HepG2 (cell line): ENCODE measurements around the gene CC2D1A. TPM values are rescaled to one million over a fixed set of nuclear protein-coding genes. Genes with fewer than 3 reads are reported as not detected.

Experiments
- ATAC-seq: fragments of 200-7000 bp; cut with Tn5 transposase; 3 replicates; pipeline ENCODE4 v1.9.1; 2020; ENCODE audit warnings: mild to moderate bottlenecking, moderate library complexity
- BruUV-seq: library from RNA; stranded (reverse); fragments of 400-500 nt; replicated peaks from 2 replicates; lab custom pipeline; 2021; lab: Mats Ljungman, UMichigan
- CTCF ChIA-PET: fragments of 300-600 bp; formaldehyde crosslinking; extraction: SDS; loops from one replicate; lab custom pipeline; 2021; ENCODE audit warnings: low total read pairs, inconsistent platforms, low intra/inter-chr PET ratio; lab: Yijun Ruan, JAX
- POLR2A ChIA-PET: fragments of 350-600 bp; sonication (Branson Sonifier 250); formaldehyde crosslinking; loops from one replicate; lab custom pipeline; 2020; ENCODE audit warnings: antibody characterized with exemption, inconsistent platforms; lab: Yijun Ruan, JAX
- DNase-seq: peaks from one replicate; pipeline ENCODE4 v3.0.0-alpha.2; 2015; ENCODE audit warnings: low spot score
- FAIRE-seq: peaks from 3 replicates; lab custom pipeline; 2011; peaks lifted over from hg19 to GRCh38; lab: Jason Lieb, UNC
- H2AFZ ChIP-seq: one replicate; pipeline ENCODE4 v1.6.1; 2011; ENCODE audit warnings: low read length, inconsistent platforms
- H3K27ac ChIP-seq: fragments of 300-600 bp; 3 replicates; pipeline ENCODE4 v1.8.0; 2011; ENCODE audit warnings: mixed run types, mild to moderate bottlenecking, mixed read lengths, low read length, inconsistent platforms; ENCODE audit not compliant: insufficient read depth; ENCODE audit errors: extremely low read length
- H3K27me3 ChIP-seq, 2 experiments: fragments of 200-600 bp in 1 of 2; 2 replicates in 1 of 2; 3 replicates in 1 of 2; pipeline versions ENCODE4 v1.6.0 to v1.8.0; 2011; ENCODE audit warnings: low read length in 2 of 2, mild to moderate bottlenecking in 2 of 2, moderate library complexity in 2 of 2, inconsistent platforms in 1 of 2; ENCODE audit not compliant: insufficient read depth in 2 of 2, control insufficient read depth in 1 of 2
- H3K36me3 ChIP-seq, 2 experiments: fragments of 200-600 bp in 1 of 2; replicated peaks in 1 of 2; 2 replicates in 1 of 2; 3 replicates in 1 of 2; pipeline versions ENCODE4 v1.5.1 to v1.8.0; 2011; ENCODE audit warnings: low read length in 2 of 2, inconsistent platforms in 1 of 2; ENCODE audit not compliant: insufficient read depth in 2 of 2, control insufficient read depth in 1 of 2
- H3K4me1 ChIP-seq: 2 replicates; pipeline ENCODE4 v1.5.1; 2012; ENCODE audit warnings: low read length, inconsistent platforms; ENCODE audit not compliant: insufficient read depth
- H3K4me2 ChIP-seq: 2 replicates; pipeline ENCODE4 v1.6.0; 2011; ENCODE audit warnings: low read depth, low read length, inconsistent platforms
- H3K4me3 ChIP-seq, 3 experiments: fragments of 200-600 bp in 1 of 3; sonication (generic), shearing (Covaris generic) in 1 of 3; replicated peaks in 1 of 3; 2 replicates each; pipeline ENCODE4 v1.5.1; 2011 to 2016; ENCODE audit warnings: low read length in 3 of 3, inconsistent platforms in 2 of 3, low read depth in 2 of 3, mild to moderate bottlenecking in 2 of 3, control low read depth in 1 of 3, mixed read lengths in 1 of 3; ENCODE audit not compliant: insufficient read depth in 1 of 3
- H3K79me2 ChIP-seq: one replicate; pipeline ENCODE4 v1.6.1; 2011; ENCODE audit warnings: low read length, inconsistent platforms; ENCODE audit not compliant: insufficient read depth
- H3K9ac ChIP-seq: 2 replicates; pipeline ENCODE4 v1.6.0; 2011; ENCODE audit warnings: mild to moderate bottlenecking, low read depth, low read length, inconsistent platforms; ENCODE audit not compliant: insufficient read depth
- H3K9me3 ChIP-seq: 2 replicates; pipeline ENCODE4 v1.5.1; 2012; ENCODE audit warnings: mild to moderate bottlenecking, low read length
- H4K20me1 ChIP-seq: 2 replicates; pipeline ENCODE4 v1.6.0; 2011; ENCODE audit warnings: inconsistent platforms, mild to moderate bottlenecking, low read length, moderate library complexity; ENCODE audit not compliant: insufficient read depth
- ARID2 ChIP-seq: sonication (generic); formaldehyde crosslinking; IDR thresholded peaks from 2 replicates; pipeline ENCODE4 v1.8.1; 2022; ENCODE audit warnings: mild to moderate bottlenecking, missing genetic modification reagents, borderline replicate concordance
- ATM ChIP-seq: fragments of 450-650 bp; IDR thresholded peaks from 2 replicates; pipeline ENCODE4 v1.7.1; 2017; ENCODE audit warnings: mild to moderate bottlenecking, borderline replicate concordance
- CBFB ChIP-seq: sonication (generic); formaldehyde crosslinking; IDR thresholded peaks from 2 replicates; pipeline ENCODE4 v1.4.0; 2020; ENCODE audit warnings: missing genetic modification reagents
- HNF1B ChIP-seq: sonication (generic); formaldehyde crosslinking; IDR thresholded peaks from 2 replicates; pipeline ENCODE4 v1.5.1; 2020; ENCODE audit warnings: mild to moderate bottlenecking, moderate library complexity, missing genetic modification reagents
- HNRNPUL1 ChIP-seq: fragments of 200-400 bp; formaldehyde crosslinking; IDR thresholded peaks from 2 replicates; pipeline ENCODE4 v1.6.1; 2017; ENCODE audit warnings: low read depth, mild to moderate bottlenecking, low read length, moderate library complexity
- MTF2 ChIP-seq: sonication (generic); formaldehyde crosslinking; IDR thresholded peaks from 2 replicates; pipeline ENCODE4 v1.5.0; 2020; ENCODE audit warnings: missing genetic modification reagents, borderline replicate concordance
- PRDM10 ChIP-seq: sonication (generic); formaldehyde crosslinking; IDR thresholded peaks from 2 replicates; pipeline ENCODE4 v1.4.0; 2020; ENCODE audit warnings: low read depth, missing genetic modification reagents
- RAD21 ChIP-seq: fragments of 450-650 bp; formaldehyde crosslinking; IDR thresholded peaks from 2 replicates; pipeline ENCODE4 v1.5.0; 2020; ENCODE audit warnings: mild to moderate bottlenecking
- RCOR2 ChIP-seq: IDR thresholded peaks from 2 replicates; pipeline ENCODE4 v1.6.1; 2016; ENCODE audit warnings: missing biosample characterization, missing genetic modification reagents
- SYNCRIP ChIP-seq: fragments of 200-400 bp; formaldehyde crosslinking; IDR thresholded peaks from 2 replicates; pipeline ENCODE4 v1.6.1; 2018; ENCODE audit warnings: mild to moderate bottlenecking, low read depth, low read length; ENCODE audit not compliant: insufficient read depth
- THAP11 ChIP-seq: IDR thresholded peaks from 2 replicates; pipeline ENCODE4 v1.6.1; 2016; ENCODE audit warnings: missing biosample characterization, missing genetic modification reagents
- ZBTB42 ChIP-seq: sonication (generic); formaldehyde crosslinking; IDR thresholded peaks from 2 replicates; pipeline ENCODE4 v1.5.0; 2020; ENCODE audit warnings: mild to moderate bottlenecking, missing genetic modification reagents
- ZNF138 ChIP-seq: sonication (generic); formaldehyde crosslinking; IDR thresholded peaks from 2 replicates; pipeline ENCODE4 v1.5.0; 2020; ENCODE audit warnings: mild to moderate bottlenecking, low read depth, missing genetic modification reagents
- ZNF501 ChIP-seq: sonication (generic); formaldehyde crosslinking; IDR thresholded peaks from 2 replicates; pipeline ENCODE4 v1.5.1; 2020; ENCODE audit warnings: mild to moderate bottlenecking, moderate library complexity, missing genetic modification reagents
- WGBS: methylation state at CpG from one replicate; pipeline ENCODE4 v1.1.6; 2017; ENCODE audit warnings: low lambda C conversion rate; 5-methylcytosine and 5-hydroxymethylcytosine counted together
- in situ Hi-C: cut with HindIII; loops from 2 replicates; pipeline ENCODE4 v1.10.0; 2017; ENCODE audit warnings: low pct_unique_long_range_greater_than_20kb; ENCODE audit not compliant: extremely low pct_ligation_motif_present
- intact Hi-C: fragments of 100-400 bp; cut with micrococcal nuclease; formaldehyde crosslinking; loops from one replicate; pipeline ENCODE4 v1.10.0; 2022; ENCODE audit not compliant: unreplicated experiment
- polyA plus RNA-seq, 8 experiments: library from polyadenylated mRNA; depleted of rRNA in 3 of 8; stranded (reverse) in 7 of 8; unstranded in 1 of 8; fragments of >200 nt; fragmentation: Illumina TruSeq in 4 of 8; extraction: Trizol in 4 of 8; gene quantifications; 2 replicates each; pipeline versions ENCODE4 v1.2.1 to v1.2.3, GENCODE V29; 2011 to 2016; ENCODE audit warnings: low read depth in 4 of 8, missing spikeins in 1 of 8, mixed read lengths in 1 of 8; ENCODE audit not compliant: insufficient read depth in 1 of 8
- total RNA-seq, 5 experiments: library from RNA; depleted of rRNA; stranded (reverse); fragments of >200 nt; fragmentation: Illumina TruSeq; extraction: Trizol; gene quantifications; 2 replicates each; pipeline ENCODE4 v1.2.3, GENCODE V29; 2016; ENCODE audit warnings: low read depth in 1 of 5
- TF ChIP-seq, protein P1 (sequence below): sonication (generic); formaldehyde crosslinking; IDR thresholded peaks from 2 replicates; pipeline ENCODE4 v1.8.1; 2023; ENCODE audit warnings: mild to moderate bottlenecking, inconsistent platforms, moderate library complexity, missing genetic modification reagents, borderline replicate concordance

Gene CC2D1A
- total and polyA plus RNA-seq, 2 of the 13 experiments (the other 11 are each of a cell fraction or from before 2014, with no cell fraction given) = 9.7 to 11.5 TPM

DNA sequence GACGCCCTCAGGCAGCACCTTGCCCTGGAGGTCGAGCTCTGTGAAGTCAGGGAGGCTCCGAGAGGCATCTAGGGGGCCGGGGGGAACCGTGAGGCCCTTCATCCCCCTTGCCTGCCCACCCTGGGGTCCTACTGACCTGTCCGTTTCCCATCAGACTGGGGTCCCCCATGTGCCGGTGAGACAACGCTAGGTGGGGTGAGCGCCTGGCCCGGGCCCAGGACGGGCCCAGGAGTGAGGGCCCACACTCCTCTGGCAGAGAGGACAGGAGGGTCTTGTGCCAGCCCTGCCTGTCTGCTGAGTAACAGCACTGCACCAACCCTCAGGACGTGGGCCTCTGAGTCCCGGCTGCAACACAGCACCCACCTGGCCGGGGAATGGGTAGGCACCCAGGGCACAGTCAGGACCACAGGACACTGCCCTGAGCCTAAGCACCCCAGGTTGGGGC is 60.7 kb downstream of the CC2D1A start:
- Histone ChIP-seq H3K27ac (no peak overlapping the region), H4K20me1 (no peaks in the 10 kb centered on the region), H3K9me3 (no peaks in the 10 kb centered on the region), H2AFZ (no peak overlapping the region), H3K4me3 (no peak overlapping the region), H3K4me2 (no peak overlapping the region), H3K79me2 (no peaks in the 10 kb centered on the region), H3K4me1 (no peaks in the 10 kb centered on the region), H3K36me3 (peaks cover 10 to 35% of the 10 kb centered on the region in 2 experiments), H3K27me3 (no peaks in the 10 kb centered on the region), H3K9ac (no peak overlapping the region)
- FAIRE-seq (no peak), DNase-seq (no peak), ATAC-seq (no peak)
- ChIA-PET POLR2A (no interaction called here), CTCF (no interaction called here)
- no TSS peak for BruUV-seq
- 80% methylated on average over 2 of the region's 14 CpGs for WGBS
- no peak for TF ChIP-seq ZNF501
- no peak for TF ChIP-seq ZBTB42 (CRISPR knock-in tag)
- TF ChIP-seq, protein P1, sequence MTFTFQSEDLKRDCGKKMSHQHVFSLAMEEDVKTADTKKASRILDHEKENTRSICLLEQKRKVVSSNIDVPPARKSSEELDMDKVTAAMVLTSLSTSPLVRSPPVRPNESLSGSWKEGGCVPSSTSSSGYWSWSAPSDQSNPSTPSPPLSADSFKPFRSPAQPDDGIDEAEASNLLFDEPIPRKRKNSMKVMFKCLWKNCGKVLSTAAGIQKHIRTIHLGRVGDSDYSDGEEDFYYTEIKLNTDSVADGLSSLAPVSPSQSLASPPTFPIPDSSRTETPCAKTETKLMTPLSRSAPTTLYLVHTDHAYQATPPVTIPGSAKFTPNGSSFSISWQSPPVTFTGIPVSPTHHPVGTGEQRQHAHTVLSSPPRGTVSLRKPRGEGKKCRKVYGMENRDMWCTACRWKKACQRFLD (CRISPR knock-in tag) = no peak
- TF ChIP-seq ZNF138 (CRISPR knock-in tag) = no peak
- no peak for TF ChIP-seq ATM
- no peak for TF ChIP-seq SYNCRIP
- TF ChIP-seq HNRNPUL1 = no peak
- no peak for TF ChIP-seq CBFB (CRISPR knock-in tag)
- TF ChIP-seq ARID2 = no peak
- no peak for TF ChIP-seq MTF2
- TF ChIP-seq PRDM10 (CRISPR knock-in tag) = no peak
- TF ChIP-seq THAP11 = no peak
- no peak for TF ChIP-seq HNF1B (CRISPR knock-in tag)
- no peak for TF ChIP-seq RAD21 (CRISPR knock-in tag)
- TF ChIP-seq RCOR2 = no peak
- intact Hi-C loops (no loop called here), in situ Hi-C loops (no loop called here)
